Aorta (tissue), 5 donors: ENCODE data around the gene PARP3. TPM values are rescaled to one million over a fixed set of nuclear protein-coding genes. Genes with fewer than 3 reads are reported as not detected.

Experiments used
- ATAC-seq: fragments of 200-7000 bp; cut with Tn5 transposase; one replicate; pipeline ENCODE4 v1.9.1; 2022; ENCODE audit warnings: moderate library complexity; ENCODE audit not compliant: low FRiP score
- DNase-seq, 2 donors: peaks; one replicate each; pipeline ENCODE4 v3.0.0-alpha.2; 2020
- H3K27ac ChIP-seq, 2 donors: one replicate each; pipeline ENCODE4 v1.5.1; 2013; ENCODE audit warnings: low read length in 2 of 2, mild to moderate bottlenecking in 2 of 2, moderate library complexity in 2 of 2, control low read depth in 1 of 2, inconsistent platforms in 1 of 2, low read depth in 1 of 2
- H3K27me3 ChIP-seq, 2 donors: one replicate each; pipeline ENCODE4 v1.6.1; 2013; ENCODE audit warnings: control low read depth in 1 of 2, low read length in 1 of 2, mild to moderate bottlenecking in 1 of 2, moderate library complexity in 1 of 2; ENCODE audit not compliant: insufficient read depth in 2 of 2, control insufficient read depth in 1 of 2
- H3K36me3 ChIP-seq, 2 donors: one replicate each; pipeline ENCODE4 v1.6.1; 2013; ENCODE audit warnings: control low read depth in 1 of 2, low read length in 1 of 2, mild to moderate bottlenecking in 1 of 2; ENCODE audit not compliant: insufficient read depth in 2 of 2, control insufficient read depth in 1 of 2
- H3K4me1 ChIP-seq, 2 donors: one replicate each; pipeline ENCODE4 v1.6.1; 2013; ENCODE audit warnings: low read length in 2 of 2, control low read depth in 1 of 2, mild to moderate bottlenecking in 1 of 2, moderate library complexity in 1 of 2; ENCODE audit not compliant: insufficient read depth in 2 of 2, control insufficient read depth in 1 of 2
- H3K4me3 ChIP-seq, 2 donors: one replicate each; pipeline ENCODE4 v1.5.1; 2013; ENCODE audit warnings: low read length in 2 of 2, control low read depth in 1 of 2, mild to moderate bottlenecking in 1 of 2
- H3K9me3 ChIP-seq: one replicate; pipeline ENCODE4 v1.6.1; 2013; ENCODE audit warnings: mild to moderate bottlenecking, low read length; ENCODE audit not compliant: control insufficient read depth
- WGBS, 2 donors: extraction: QIAGEN DNeasy Blood & Tissue Kit; methylation state at CpG; one replicate each; pipeline ENCODE4 v1.1.7; 2013; 5-methylcytosine and 5-hydroxymethylcytosine counted together
- intact Hi-C, 2 donors: fragments of 100-400 bp; cut with DNase I; formaldehyde crosslinking; loops; one replicate each; pipeline versions ENCODE4 v1.14.2 to v1.15.0; 2022
- polyA plus RNA-seq, 2 donors: library from polyadenylated mRNA; stranded (reverse); fragments of 200-250 nt; gene quantifications; one replicate each; pipeline ENCODE4 v1.2.3, GENCODE V29; 2013
- total RNA-seq, 2 donors: library from RNA; stranded (reverse); fragmentation: NEBNext Ultra II Directional; extraction: Animal tissue kit (Norgen Biotek cat#: 25700); gene quantifications; one replicate each; pipeline ENCODE4 v1.2.1, GENCODE V29; 2021
- donor health status: healthy with polysubstance abuse.
- donor health status: Bipolar disorder and iron deficiency.
- donor health status: DM: no; HTN: no; CAD: no.
- donor health status: DM: no; HTN: no; CAD: no.
- donor health status: DM: yes; HTN: yes; CAD: no.

PARP3 gene
- total and polyA plus RNA-seq, 4 donors = 11.0 to 35.0 (median 14.9) TPM

DNA sequence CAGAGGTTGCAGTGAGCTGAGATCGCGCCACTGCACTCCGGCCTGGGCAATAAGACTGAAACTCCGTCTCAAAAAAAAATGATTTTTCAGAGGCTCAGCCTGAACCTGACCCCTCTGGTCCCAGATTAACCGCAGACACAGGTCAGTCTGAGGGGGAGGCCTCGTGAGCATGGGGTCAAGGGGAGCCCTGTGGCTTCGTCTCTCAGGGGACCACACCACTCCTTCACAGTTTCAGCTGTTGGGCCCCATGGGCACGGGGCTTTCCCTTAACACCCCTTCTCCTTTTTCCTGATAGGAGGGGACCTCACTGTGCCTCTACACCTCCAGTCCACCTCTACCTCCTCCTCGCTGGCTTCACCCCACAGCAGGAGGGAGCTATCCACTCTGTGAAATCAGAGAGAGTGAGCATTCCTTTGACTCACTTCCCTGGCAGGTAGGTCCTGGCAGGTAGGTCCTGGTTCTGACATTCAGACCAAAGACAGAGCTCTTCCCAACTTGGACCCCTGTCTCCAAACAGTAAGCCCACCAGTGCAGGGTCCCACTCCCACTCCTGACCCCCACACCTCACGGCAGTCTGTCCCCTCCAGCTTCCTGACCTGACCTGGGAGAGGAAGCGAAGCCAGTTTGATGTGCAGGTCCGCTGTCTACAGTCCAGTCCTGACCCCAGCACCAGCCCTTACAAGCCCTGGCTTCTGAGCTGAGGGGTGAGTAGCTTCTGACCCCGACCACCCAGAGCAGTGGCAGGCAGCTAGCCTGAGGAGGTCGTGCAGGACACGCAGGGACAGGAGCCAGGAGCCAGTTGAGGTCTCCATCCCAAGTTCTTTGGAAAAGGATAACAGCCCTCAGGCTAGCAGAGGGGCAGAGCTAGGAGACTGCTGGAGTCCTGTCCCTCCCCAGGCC, 9.4 kb upstream of the PARP3 start:
- Histone ChIP-seq H3K4me1 (no peaks in the 10 kb centered on the region), H3K9me3 (no peaks in the 10 kb centered on the region), H3K4me3 (no peak overlapping the region), H3K36me3 (peaks cover 0 to 12% of the 10 kb centered on the region in 2 donors), H3K27ac (no peak overlapping the region), H3K27me3 (no peaks in the 10 kb centered on the region)
- WGBS, 2 donors = 94 to 95% methylated on average over 15 of the region's 15 CpGs
- no peak for ATAC-seq
- intact Hi-C loops = no loop called here
- DNase-seq = peak in 1 of 2 donors; percentile 51

DNA sequence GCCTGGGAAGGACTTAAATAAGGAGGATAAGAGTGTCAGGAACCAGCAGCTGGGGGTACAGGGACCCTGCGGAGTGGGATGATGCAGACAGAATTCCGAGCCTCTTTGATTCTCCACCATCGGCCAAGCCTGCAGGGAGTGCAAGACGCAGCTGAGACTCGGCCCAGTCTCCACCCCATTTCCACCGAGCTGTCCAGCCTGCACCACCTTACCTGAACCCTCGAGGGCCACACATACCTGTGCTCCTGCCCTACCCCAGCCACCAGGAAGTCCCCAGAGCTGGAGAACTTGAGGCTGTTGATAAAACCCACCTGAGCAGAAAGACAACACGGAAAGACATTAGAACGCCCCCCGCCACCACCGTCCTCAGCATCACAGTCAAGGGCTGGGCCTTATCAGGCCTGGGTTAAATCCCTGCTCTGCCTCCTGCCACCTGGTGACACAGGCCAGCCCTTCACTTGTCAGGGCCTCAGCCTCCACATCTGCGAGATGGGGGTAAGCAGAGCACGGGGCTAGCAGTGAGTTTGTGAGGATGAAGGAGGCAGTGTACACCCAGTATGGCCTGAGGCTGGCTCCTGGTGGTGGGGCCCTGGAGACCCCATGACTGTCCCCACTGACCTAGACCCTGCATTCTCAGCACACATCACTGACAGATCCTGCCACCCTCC, 8.6 kb upstream of the PARP3 start:
- peak; percentile 39 to 53 for DNase-seq
- no peak overlapping the region for H3K27ac ChIP-seq
- no peak overlapping the region for H3K4me3 ChIP-seq
- 93 to 96% methylated on average over 13 of the region's 13 CpGs for WGBS, 2 donors
- H3K36me3 ChIP-seq = peaks cover 0 to 12% of the 10 kb centered on the region in 2 donors
- ATAC-seq = no peak
- intact Hi-C loops = no loop called here
- no peaks in the 10 kb centered on the region for H3K27me3 ChIP-seq
- H3K4me1 ChIP-seq = no peaks in the 10 kb centered on the region
- no peaks in the 10 kb centered on the region for H3K9me3 ChIP-seq

DNA sequence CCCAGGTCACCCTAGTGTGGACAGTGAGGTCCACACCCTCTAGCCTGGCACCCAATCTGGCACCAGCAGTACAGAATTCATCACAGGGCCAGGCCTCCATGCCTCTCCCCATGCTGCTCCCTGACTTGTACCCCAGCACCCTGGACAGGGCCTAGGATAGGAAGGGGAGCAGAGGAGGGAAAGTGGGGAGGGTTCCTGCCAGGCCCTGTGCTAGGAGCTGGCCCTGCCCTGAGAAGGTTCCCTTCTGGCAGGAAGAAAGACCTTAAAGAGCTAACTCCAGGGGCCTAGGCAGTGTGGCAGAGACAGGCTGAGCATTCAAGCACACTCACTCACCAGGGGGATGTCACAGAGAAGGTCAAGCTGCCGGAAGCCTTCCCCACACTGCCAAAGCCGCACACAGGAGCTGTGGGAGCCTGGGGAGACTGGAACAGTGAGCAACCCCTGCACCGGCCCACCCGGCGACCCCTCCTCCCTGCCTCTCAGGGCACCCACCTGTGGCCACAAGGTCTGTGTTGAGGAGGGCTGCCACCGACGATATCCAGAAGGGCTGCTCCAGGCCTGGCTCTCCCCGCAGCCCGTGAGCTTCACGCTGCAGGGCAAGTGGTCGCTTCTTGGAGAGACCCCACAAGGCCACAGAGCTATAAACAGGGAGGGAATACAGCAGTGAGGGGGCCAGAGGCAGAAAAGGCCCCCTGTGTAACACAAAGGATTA, 7.9 kb upstream of the PARP3 start:
- Histone ChIP-seq H3K4me3 (no peak overlapping the region), H3K36me3 (peaks cover 0 to 12% of the 10 kb centered on the region in 2 donors), H3K27ac (no peak overlapping the region), H3K27me3 (no peaks in the 10 kb centered on the region), H3K4me1 (no peaks in the 10 kb centered on the region), H3K9me3 (no peaks in the 10 kb centered on the region)
- DNase-seq (peak; percentile 30 to 68), ATAC-seq (no peak)
- WGBS, 2 donors = 95% methylated on average over 11 of the region's 11 CpGs
- intact Hi-C loops = no loop called here

DNA sequence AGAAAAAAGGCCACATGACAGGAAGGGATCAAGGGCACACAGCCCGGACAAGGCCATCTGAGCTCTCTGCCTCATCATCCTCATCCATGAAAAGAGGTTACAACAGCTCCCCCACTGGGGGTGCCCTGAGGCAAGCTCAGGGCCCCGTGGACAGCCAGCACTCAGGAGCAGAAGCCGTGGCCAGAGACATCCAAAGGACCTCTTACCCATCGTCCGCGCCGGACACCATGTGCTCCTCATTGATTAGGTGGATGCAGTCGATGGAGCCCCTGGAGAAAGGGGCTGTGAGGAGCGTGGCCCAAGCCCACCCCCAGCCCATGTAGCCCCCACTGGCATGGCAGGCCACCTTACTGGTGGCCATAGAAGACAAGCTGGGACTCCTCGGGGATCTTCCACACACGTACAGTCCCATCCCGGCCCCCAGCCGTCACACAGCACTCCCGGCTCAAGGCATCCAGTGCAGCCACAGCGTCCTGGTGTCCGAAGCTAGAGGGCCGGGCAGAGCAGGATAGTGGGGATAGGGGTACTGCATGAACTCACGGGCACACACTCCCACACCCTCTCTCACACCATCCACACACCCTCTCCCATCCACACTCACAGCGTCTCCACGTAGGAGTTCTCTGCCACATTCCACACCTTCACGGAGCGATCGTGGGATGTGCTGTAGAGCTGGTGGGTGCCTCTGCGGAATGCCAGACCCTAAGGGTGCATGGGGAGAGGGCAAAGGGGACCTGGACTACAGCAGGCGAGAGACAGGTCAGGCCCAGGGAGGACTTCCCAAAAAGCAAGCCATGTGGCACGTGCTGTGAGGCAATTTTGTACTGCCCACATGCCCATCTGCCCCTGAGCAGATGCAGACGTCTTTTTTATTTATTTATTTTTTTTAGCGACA, 6.9 kb upstream of the PARP3 start:
- no peak overlapping the region for H3K27ac ChIP-seq
- no peaks in the 10 kb centered on the region for H3K27me3 ChIP-seq
- H3K4me3 ChIP-seq = no peak overlapping the region
- no peaks in the 10 kb centered on the region for H3K4me1 ChIP-seq
- peaks cover 0 to 12% of the 10 kb centered on the region in 2 donors for H3K36me3 ChIP-seq
- WGBS, 2 donors = 90 to 93% methylated on average over 28 of the region's 28 CpGs
- DNase-seq (peak in 1 of 2 donors; percentile 52), ATAC-seq (no peak)
- no peaks in the 10 kb centered on the region for H3K9me3 ChIP-seq
- intact Hi-C loops = no loop called here

DNA sequence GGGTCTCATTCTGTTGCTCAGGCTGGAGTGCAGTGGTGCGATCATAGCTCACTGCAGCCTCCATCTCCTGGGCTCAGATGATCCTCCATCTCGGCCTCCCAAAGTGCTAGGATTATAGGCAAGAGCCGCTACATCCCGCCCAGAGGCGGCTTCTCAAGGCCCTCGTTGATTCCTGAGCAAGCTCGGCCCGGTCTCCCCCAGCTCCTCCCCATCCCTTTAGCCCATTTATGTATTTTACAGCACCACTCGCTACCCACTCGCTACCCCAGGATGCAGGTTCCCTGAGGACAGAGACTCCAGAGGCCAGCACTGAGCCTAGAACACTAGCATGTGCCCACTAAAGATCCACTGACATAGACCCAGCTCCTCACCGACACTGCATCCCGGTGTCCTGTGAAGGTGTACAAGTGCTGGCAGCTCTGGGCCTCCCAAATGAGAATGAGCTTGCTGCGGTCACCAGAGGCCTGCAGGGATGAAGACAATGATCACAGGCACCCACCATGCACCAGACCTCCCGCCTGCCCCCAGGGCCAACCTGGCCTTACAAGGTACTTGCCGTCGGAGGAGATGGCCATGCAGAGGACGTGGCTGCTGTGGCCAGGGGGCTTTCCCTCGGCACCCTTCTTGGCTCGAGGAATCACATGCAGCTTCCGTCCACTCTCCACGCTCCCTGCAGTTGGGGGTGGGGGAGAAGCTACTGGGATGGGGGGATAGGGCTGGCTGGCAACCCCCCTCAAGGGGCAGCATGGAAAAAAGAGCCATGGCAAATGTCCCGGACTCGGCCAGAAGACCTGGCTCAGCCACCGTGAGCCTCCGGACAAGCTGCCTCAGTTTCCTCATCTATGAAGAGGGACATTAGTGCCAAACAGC, 6.0 kb upstream of the PARP3 start:
- WGBS, 2 donors = 96% methylated on average over 25 of the region's 25 CpGs
- peaks cover 0 to 12% of the 10 kb centered on the region in 2 donors for H3K36me3 ChIP-seq
- ATAC-seq = no peak
- no peaks in the 10 kb centered on the region for H3K4me1 ChIP-seq
- DNase-seq = peak in 1 of 2 donors; percentile 72
- H3K4me3 ChIP-seq = no peak overlapping the region
- intact Hi-C loops = no loop called here
- H3K9me3 ChIP-seq = no peaks in the 10 kb centered on the region
- H3K27me3 ChIP-seq = no peaks in the 10 kb centered on the region
- no peak overlapping the region for H3K27ac ChIP-seq

DNA sequence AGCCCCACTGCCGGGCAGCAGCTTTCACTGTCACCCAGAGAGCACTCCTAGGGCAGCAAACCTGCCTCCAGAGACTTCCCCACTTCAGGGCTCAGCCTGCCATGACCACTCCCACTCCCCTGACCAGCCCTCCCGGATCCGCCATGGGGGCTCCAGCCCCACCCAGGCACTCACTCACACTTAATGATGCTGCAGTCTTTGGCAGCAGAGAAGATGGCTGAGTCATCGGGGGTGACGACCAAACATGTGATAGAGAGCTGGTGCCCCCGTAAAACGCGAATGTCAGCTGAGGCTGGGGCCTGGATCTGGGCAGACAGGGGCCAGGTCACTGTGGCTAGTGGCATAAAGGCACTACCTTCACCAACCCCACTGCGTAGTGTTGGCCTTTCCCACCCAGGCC, 5.1 kb upstream of the PARP3 start:
- 86 to 88% methylated on average over 9 of the region's 9 CpGs for WGBS, 2 donors
- H3K9me3 ChIP-seq = no peaks in the 10 kb centered on the region
- H3K36me3 ChIP-seq = peaks cover 0 to 12% of the 10 kb centered on the region in 2 donors
- no peak overlapping the region for H3K4me3 ChIP-seq
- peak in 1 of 2 donors; percentile 51 for DNase-seq
- ATAC-seq = no peak
- no peaks in the 10 kb centered on the region for H3K4me1 ChIP-seq
- no peaks in the 10 kb centered on the region for H3K27me3 ChIP-seq
- intact Hi-C loops = no loop called here
- no peak overlapping the region for H3K27ac ChIP-seq

DNA sequence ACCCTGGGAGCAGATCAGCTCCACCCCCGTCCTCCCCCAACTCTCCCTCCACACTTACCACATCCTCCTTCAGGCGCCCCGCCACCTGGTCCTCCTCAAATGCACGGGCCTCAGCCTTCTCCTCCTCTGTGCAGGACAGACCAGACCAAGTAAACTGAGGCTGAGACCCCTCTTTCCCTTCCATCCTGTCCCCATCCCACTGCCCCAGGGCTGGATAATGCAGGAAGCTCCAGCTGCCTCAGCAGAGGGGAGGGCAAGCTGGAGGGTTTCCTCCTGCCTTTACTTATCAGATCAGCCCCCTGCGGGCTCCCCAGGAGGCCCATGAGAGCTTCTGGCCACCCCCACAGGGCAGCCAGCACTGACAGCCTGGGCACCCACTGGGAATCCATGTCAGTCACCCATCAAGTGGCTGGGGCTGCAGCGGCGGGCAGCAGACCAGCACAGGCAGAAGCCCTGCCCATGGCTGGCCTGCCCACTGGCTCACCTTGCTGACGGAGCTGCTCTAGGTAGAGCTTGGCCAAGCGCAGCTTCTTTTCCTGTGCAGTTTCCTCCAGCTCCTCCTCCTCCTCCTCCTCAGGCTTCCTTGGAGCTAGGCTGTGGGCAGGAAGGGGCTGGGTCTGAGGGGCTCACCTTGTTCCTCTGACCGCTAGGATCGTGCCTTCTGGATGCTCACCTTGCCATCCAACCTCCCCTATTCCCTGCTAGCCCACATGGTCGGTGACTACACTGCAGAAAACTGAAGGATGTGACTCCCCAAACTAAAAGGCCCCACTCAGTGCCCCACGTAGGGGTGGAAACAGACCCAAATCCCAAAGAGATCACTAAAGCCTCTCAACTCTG, 4.3 kb upstream of the PARP3 start:
- intact Hi-C loops = no loop called here
- no peaks in the 10 kb centered on the region for H3K27me3 ChIP-seq
- H3K27ac ChIP-seq = no peak overlapping the region
- WGBS, 2 donors = 92% methylated on average over 13 of the region's 13 CpGs
- H3K4me1 ChIP-seq = no peaks in the 10 kb centered on the region
- H3K9me3 ChIP-seq = no peaks in the 10 kb centered on the region
- ATAC-seq (no peak), DNase-seq (peak; percentile 46 to 51)
- peaks cover 0 to 10% of the 10 kb centered on the region in 2 donors for H3K36me3 ChIP-seq
- H3K4me3 ChIP-seq = no peak overlapping the region
